DOHH2 (cell line): ENCODE measurements around the gene RXRA.

Experiments
- H3F3A ChIP-seq: fragments of 200-600 bp; sonication (generic), shearing (Covaris generic); 2 replicates; pipeline ENCODE4 v1.6.0; 2016; ENCODE audit warnings: antibody characterized with exemption, mild to moderate bottlenecking; ENCODE audit not compliant: control insufficient read depth, insufficient read depth
- H3K27ac ChIP-seq: fragments of 200-600 bp; sonication (generic); 2 replicates; pipeline ENCODE4 v1.5.1; 2014; ENCODE audit warnings: low read depth, mild to moderate bottlenecking, low read length, moderate library complexity
- H3K27me3 ChIP-seq: fragments of 200-600 bp; sonication (generic); 2 replicates; pipeline ENCODE4 v1.6.1; 2014; ENCODE audit warnings: mild to moderate bottlenecking, low read length, mixed read lengths; ENCODE audit not compliant: control insufficient read depth
- H3K36me3 ChIP-seq: fragments of 200-600 bp; sonication (generic); 2 replicates; pipeline ENCODE4 v1.6.1; 2014; ENCODE audit warnings: mild to moderate bottlenecking, low read length, moderate library complexity, mixed read lengths; ENCODE audit not compliant: control insufficient read depth
- H3K4me1 ChIP-seq: fragments of 200-600 bp; sonication (generic); 2 replicates; pipeline ENCODE4 v1.6.1; 2014; ENCODE audit warnings: mild to moderate bottlenecking, low read length, mixed read lengths; ENCODE audit not compliant: control insufficient read depth
- H3K4me2 ChIP-seq: fragments of 200-600 bp; sonication (generic); 2 replicates; pipeline ENCODE4 v1.6.0; 2014; ENCODE audit warnings: mild to moderate bottlenecking, low read length, moderate library complexity
- H3K4me3 ChIP-seq: fragments of 200-600 bp; sonication (generic); 2 replicates; pipeline ENCODE4 v1.5.1; 2014; ENCODE audit warnings: mild to moderate bottlenecking, low read length, mixed read lengths
- H3K79me2 ChIP-seq: fragments of 200-600 bp; sonication (generic); 2 replicates; pipeline ENCODE4 v1.6.1; 2014; ENCODE audit warnings: mild to moderate bottlenecking, low read length, mixed read lengths; ENCODE audit not compliant: control insufficient read depth
- H3K9me2 ChIP-seq: fragments of 200-600 bp; sonication (generic); replicated peaks from 2 replicates; pipeline ENCODE4 v1.6.1; 2014; ENCODE audit warnings: mild to moderate bottlenecking, low read length, mixed read lengths; ENCODE audit not compliant: control insufficient read depth
- H3K9me3 ChIP-seq: fragments of 200-600 bp; sonication (generic); 2 replicates; pipeline ENCODE4 v1.6.1; 2014; ENCODE audit warnings: antibody characterized with exemption, low read length, mixed read lengths; ENCODE audit not compliant: control insufficient read depth, insufficient read depth
- H4K20me1 ChIP-seq: fragments of 200-600 bp; sonication (generic); 2 replicates; pipeline ENCODE4 v1.6.0; 2014; ENCODE audit warnings: low read depth, mild to moderate bottlenecking, antibody characterized with exemption, low read length, moderate library complexity; ENCODE audit not compliant: control insufficient read depth, insufficient read depth
- CTCF ChIP-seq: fragments of 200-600 bp; sonication (generic); IDR thresholded peaks from one replicate; pipeline ENCODE4 v1.5.1; 2014; ENCODE audit warnings: antibody characterized with exemption, mild to moderate bottlenecking, low read depth, low read length; ENCODE audit not compliant: poor library complexity, severe bottlenecking
- EZH2phosphoT487 ChIP-seq: fragments of 200-600 bp; sonication (generic); IDR thresholded peaks from 2 replicates; pipeline ENCODE4 v1.6.1; 2017; ENCODE audit warnings: borderline replicate concordance, mild to moderate bottlenecking, antibody characterized with exemption, low read length, moderate library complexity, mixed read lengths

Gene RXRA

GRCh38 chr9:134413890-134414623 is 87.8 kb downstream of the RXRA start:
- Histone ChIP-seq H3K36me3 (no peaks in the 10 kb centered on the region), H3K79me2 (no peaks in the 10 kb centered on the region), H3F3A (no peaks in the 10 kb centered on the region), H3K27ac (no peak overlapping the region), H3K4me2 (no peak overlapping the region), H4K20me1 (peaks cover 4% of the 10 kb centered on the region; the same call in 1 of the 2 replicates), H3K9me2 (no peaks in the 10 kb centered on the region), H3K4me1 (no peaks in the 10 kb centered on the region), H3K4me3 (no peak overlapping the region), H3K9me3 (no peaks in the 10 kb centered on the region), H3K27me3 (no peaks in the 10 kb centered on the region)
- TF ChIP-seq CTCF (no peak), EZH2phosphoT487 (no peak)

- Histone ChIP-seq H3K27me3 (no peaks in the 10 kb centered on the region), H3K79me2 (no peaks in the 10 kb centered on the region), H3K4me2 (no peak overlapping the region), H4K20me1 (no peaks in the 10 kb centered on the region), H3K4me3 (no peak overlapping the region), H3K27ac (no peak overlapping the region), H3K36me3 (no peaks in the 10 kb centered on the region), H3K9me3 (no peaks in the 10 kb centered on the region), H3K9me2 (no peaks in the 10 kb centered on the region), H3F3A (no peaks in the 10 kb centered on the region), H3K4me1 (no peaks in the 10 kb centered on the region)
- TF ChIP-seq CTCF = no peak
- TF ChIP-seq EZH2phosphoT487 = no peak
Observed at GRCh38 chr9:134414900-134415425, 88.7 kb downstream of the RXRA start.

GRCh38 chr9:134416385-134417015 is 90.2 kb downstream of the RXRA start:
- Histone ChIP-seq H4K20me1 (no peaks in the 10 kb centered on the region), H3K27ac (no peak overlapping the region), H3K9me2 (no peaks in the 10 kb centered on the region), H3F3A (no peaks in the 10 kb centered on the region), H3K27me3 (no peaks in the 10 kb centered on the region), H3K4me1 (no peaks in the 10 kb centered on the region), H3K36me3 (no peaks in the 10 kb centered on the region), H3K4me3 (no peak overlapping the region), H3K9me3 (no peaks in the 10 kb centered on the region), H3K79me2 (no peaks in the 10 kb centered on the region), H3K4me2 (no peak overlapping the region)
- no peak for TF ChIP-seq EZH2phosphoT487
- no peak for TF ChIP-seq CTCF
